Activated gamma-delta T cell treated with Interleukin-2 at 50 U/mL for 16 hours (primary cell): ENCODE results near the gene SIRT3.

Source experiments
- DNase-seq: peaks from one replicate; pipeline ENCODE4 v3.0.0-alpha.2; 2020

Gene SIRT3

GRCh38 chr11:270451-271318, 34.5 kb upstream of the SIRT3 start:
- DNase-seq: no peak

GRCh38 chr11:269146-269890, 33.2 kb upstream of the SIRT3 start:
- peak; percentile 41 for DNase-seq

GRCh38 chr11:268716-269145, 32.6 kb upstream of the SIRT3 start:
- DNase-seq: peak; percentile 61

- DNase-seq: peak; percentile 59
These were observed 31.4 kb upstream of the SIRT3 start for GRCh38 chr11:267491-267994.

GRCh38 chr11:266676-267439, 30.7 kb upstream of the SIRT3 start:
- DNase-seq: no peak

GRCh38 chr11:261624-262023, 25.5 kb upstream of the SIRT3 start:
- no peak for DNase-seq

GRCh38 chr11:259413-259812, 23.3 kb upstream of the SIRT3 start:
- DNase-seq: no peak

GRCh38 chr11:257766-258493, 21.8 kb upstream of the SIRT3 start:
- DNase-seq: no peak

GRCh38 chr11:256952-257737, 21.0 kb upstream of the SIRT3 start:
- no peak for DNase-seq

- no peak for DNase-seq
These were observed 19.7 kb upstream of the SIRT3 start for GRCh38 chr11:255816-256215.

GRCh38 chr11:255176-255575, 19.0 kb upstream of the SIRT3 start:
- no peak for DNase-seq

- no peak for DNase-seq
These were observed 17.7 kb upstream of the SIRT3 start for GRCh38 chr11:253886-254270.

GRCh38 chr11:253160-253885, 17.2 kb upstream of the SIRT3 start:
- no peak for DNase-seq

- no peak for DNase-seq
These were observed 16.5 kb upstream of the SIRT3 start for GRCh38 chr11:252666-253065.

GRCh38 chr11:251550-251949, 15.4 kb upstream of the SIRT3 start:
- no peak for DNase-seq

- DNase-seq: peak; percentile 83
These were observed 14.7 kb upstream of the SIRT3 start for GRCh38 chr11:250740-251299.

GRCh38 chr11:250274-250673, 14.1 kb upstream of the SIRT3 start:
- DNase-seq: no peak

GRCh38 chr11:249062-249461, 12.9 kb upstream of the SIRT3 start:
- DNase-seq: no peak

- no peak for DNase-seq
These were observed 8.2 kb upstream of the SIRT3 start for GRCh38 chr11:244376-244775.

- DNase-seq: no peak
These were observed 5.5 kb upstream of the SIRT3 start for GRCh38 chr11:241634-242033.

- no peak for DNase-seq
These were observed 4.2 kb upstream of the SIRT3 start for GRCh38 chr11:240315-240714.
